SIG-M5 (cell line): ENCODE measurements around the gene PEAK1.
"Not testable (repeated sequence)": the region's sequence is repeated elsewhere in the genome, so short reads cannot be mapped to it uniquely, and the experiment has no call there.

Source experiments
- DNase-seq: peaks from one replicate; lab custom pipeline; 2025; lab: John Stamatoyannopoulos, UW

Gene PEAK1

GRCh38 chr15:77420610-77421369 lies 886 bp upstream of the PEAK1 start, which contains the start of gene HMG20A:
TSS of gene HMG20A (plus strand) at chr15:77420888. CDS start at chr15:77458408, 37,520 bp downstream.
- DNase-seq: peak; percentile 46

- no peak for DNase-seq
These were observed 703 bp downstream of the PEAK1 start for GRCh38 chr15:77418966-77419835.

GRCh38 chr15:77418391-77418965 lies 1.4 kb downstream of the PEAK1 start:
- no peak for DNase-seq

- no peak for DNase-seq
These were observed 2.3 kb downstream of the PEAK1 start for GRCh38 chr15:77417602-77418001.

GRCh38 chr15:77416954-77417353 lies 3.0 kb downstream of the PEAK1 start:
- no peak for DNase-seq

- no peak for DNase-seq
These were observed 3.8 kb downstream of the PEAK1 start for GRCh38 chr15:77416148-77416455.

GRCh38 chr15:77415450-77416147 lies 4.3 kb downstream of the PEAK1 start:
- DNase-seq: no peak

- DNase-seq: no peak
These were observed 5.0 kb downstream of the PEAK1 start for GRCh38 chr15:77414789-77415442.

- no peak for DNase-seq
These were observed 6.1 kb downstream of the PEAK1 start for GRCh38 chr15:77413699-77414349.

- DNase-seq: no peak
These were observed 6.8 kb downstream of the PEAK1 start for GRCh38 chr15:77412972-77413698.

GRCh38 chr15:77411619-77411976 lies 8.3 kb downstream of the PEAK1 start:
- no peak for DNase-seq

GRCh38 chr15:77410701-77411618 lies 8.9 kb downstream of the PEAK1 start:
- no peak for DNase-seq

- not testable (repeated sequence) for DNase-seq
These were observed 9.8 kb downstream of the PEAK1 start for GRCh38 chr15:77410157-77410500.

GRCh38 chr15:77409259-77410156 lies 10.4 kb downstream of the PEAK1 start:
- no peak for DNase-seq

GRCh38 chr15:77406846-77407245 lies 13.1 kb downstream of the PEAK1 start:
- DNase-seq: no peak

- DNase-seq: not testable (repeated sequence)
These were observed 13.6 kb downstream of the PEAK1 start for GRCh38 chr15:77406173-77406759.

GRCh38 chr15:77402740-77403379 lies 17.0 kb downstream of the PEAK1 start:
- no peak for DNase-seq

- no peak for DNase-seq
These were observed 19.6 kb downstream of the PEAK1 start for GRCh38 chr15:77400258-77400657.
